A673 (cell line): ENCODE measurements around the gene TRA2A.

Experiments used
- CTCF ChIP-seq: fragments of 300-800, 200-600 bp; sonication (generic); conservative IDR thresholded peaks from 2 replicates; pipeline ENCODE4 v1.5.1; 2017; ENCODE audit warnings: low read depth, mild to moderate bottlenecking, antibody characterized with exemption, low read length, moderate library complexity, mixed read lengths
- EZH2 ChIP-seq: fragments of 200-600 bp; sonication (generic); IDR thresholded peaks from 2 replicates; pipeline ENCODE4 v1.6.1; 2017; ENCODE audit warnings: borderline replicate concordance, low read depth, mild to moderate bottlenecking, mixed read lengths, antibody characterized with exemption, low read length; ENCODE audit not compliant: poor library complexity, severe bottlenecking

GRCh38 chr7:23469961-23470250 lies 61.9 kb downstream of the TRA2A start:
- TF ChIP-seq CTCF (no peak), EZH2 (no peak)
